K562 (cell line): ENCODE results near the gene KCNK6. TPM values are rescaled to one million over a fixed set of nuclear protein-coding genes. Genes with fewer than 3 reads are reported as not detected.

Experiments
- ATAC-seq: fragments of 200-7000 bp; cut with Tn5 transposase; 3 replicates; pipeline ENCODE4 v1.9.1; 2020; ENCODE audit warnings: moderate library complexity
- BruUV-seq: library from RNA; stranded (reverse); fragments of 400-500 nt; replicated peaks from 2 replicates; lab custom pipeline; 2021; lab: Mats Ljungman, UMichigan
- CTCF ChIA-PET: fragments of 300-600 bp; formaldehyde crosslinking; extraction: SDS; loops from one replicate; lab custom pipeline; 2021; ENCODE audit warnings: low intra/inter-chr PET ratio; lab: Yijun Ruan, JAX
- POLR2A ChIA-PET: fragments of 300-600, 350-650 bp; sonication (Branson Sonifier 250); formaldehyde crosslinking; extraction: SDS; loops from one replicate; lab custom pipeline; 2021; ENCODE audit warnings: antibody characterized with exemption, inconsistent platforms; lab: Yijun Ruan, JAX
- DNase-seq, 4 experiments: peaks; one replicate each; pipeline versions ENCODE4 v3.0.0 to v3.0.0-alpha.2; 2011 to 2018; ENCODE audit warnings: low spot score in 3 of 4, mixed read lengths in 3 of 4; ENCODE audit errors: extremely low read depth in 1 of 4
- FAIRE-seq: peaks from 2 replicates; lab custom pipeline; 2011; peaks lifted over from hg19 to GRCh38; lab: Jason Lieb, UNC
- H2AFZ ChIP-seq: 2 replicates; pipeline ENCODE4 v1.6.0; 2011; ENCODE audit warnings: low read depth, low read length, control low read depth, inconsistent platforms
- H3K27ac ChIP-seq: fragments of 200-600 bp; 3 replicates; pipeline ENCODE4 v1.8.0; 2011; ENCODE audit warnings: low read depth, mild to moderate bottlenecking, control low read depth, inconsistent platforms, low read length, moderate library complexity, mixed read lengths; ENCODE audit errors: extremely low read depth
- H3K27me3 ChIP-seq, 2 experiments: fragments of 300-600 bp in 1 of 2; 2 replicates in 1 of 2; 3 replicates in 1 of 2; pipeline versions ENCODE4 v1.6.0 to v1.8.0; 2011; ENCODE audit warnings: inconsistent platforms in 2 of 2, low read length in 2 of 2, mild to moderate bottlenecking in 1 of 2, mixed read lengths in 1 of 2, moderate library complexity in 1 of 2; ENCODE audit not compliant: control insufficient read depth in 2 of 2, insufficient read depth in 2 of 2
- H3K36me3 ChIP-seq: fragments of 300-600 bp; 3 replicates; pipeline ENCODE4 v1.8.0; 2011; ENCODE audit warnings: mild to moderate bottlenecking, low read length, inconsistent platforms; ENCODE audit not compliant: control insufficient read depth, insufficient read depth
- H3K4me1 ChIP-seq, 2 experiments: fragments of 200-600 bp in 1 of 2; replicated peaks in 1 of 2; 2 replicates in 1 of 2; 3 replicates in 1 of 2; pipeline versions ENCODE4 v1.5.1 to v1.8.0; 2011; ENCODE audit warnings: inconsistent platforms in 2 of 2, low read length in 2 of 2, mild to moderate bottlenecking in 1 of 2, mixed read lengths in 1 of 2, moderate library complexity in 1 of 2; ENCODE audit not compliant: control insufficient read depth in 2 of 2, insufficient read depth in 2 of 2
- H3K4me2 ChIP-seq: 2 replicates; pipeline ENCODE4 v1.6.1; 2011; ENCODE audit warnings: low read length, control low read depth, inconsistent platforms, mixed read lengths; ENCODE audit not compliant: insufficient read depth
- H3K4me3 ChIP-seq: fragments of 200-600 bp; sonication (generic), shearing (Covaris generic); 2 replicates; pipeline ENCODE4 v1.5.1; 2016; ENCODE audit warnings: control low read depth, inconsistent platforms
- H3K79me2 ChIP-seq: fragments of 200-600 bp; 3 replicates; pipeline ENCODE4 v1.8.0; 2011; ENCODE audit warnings: low read length, inconsistent platforms; ENCODE audit not compliant: control insufficient read depth, insufficient read depth
- H3K9ac ChIP-seq, 2 experiments: 2 replicates each; pipeline versions ENCODE4 v1.6.0 to v1.6.1; 2011; ENCODE audit warnings: low read depth in 2 of 2, low read length in 2 of 2, control low read depth in 1 of 2, inconsistent platforms in 1 of 2, mild to moderate bottlenecking in 1 of 2, mixed read lengths in 1 of 2; ENCODE audit not compliant: insufficient read depth in 1 of 2
- H3K9me1 ChIP-seq: one replicate; pipeline ENCODE4 v1.6.0; 2011; ENCODE audit warnings: inconsistent platforms, mild to moderate bottlenecking, low read length, moderate library complexity; ENCODE audit not compliant: control insufficient read depth, insufficient read depth
- H3K9me3 ChIP-seq: replicated peaks from 2 replicates; pipeline ENCODE4 v1.5.1; 2011; ENCODE audit warnings: low read depth, low read length, inconsistent platforms; ENCODE audit not compliant: control insufficient read depth, insufficient read depth
- H4K20me1 ChIP-seq: replicated peaks from 2 replicates; pipeline ENCODE4 v1.6.1; 2011; ENCODE audit warnings: low read length, inconsistent platforms, mixed read lengths; ENCODE audit not compliant: control insufficient read depth, insufficient read depth
- CBFB ChIP-seq: sonication (generic); formaldehyde crosslinking; IDR thresholded peaks from 2 replicates; pipeline ENCODE4 v1.4.0; 2020; ENCODE audit warnings: mild to moderate bottlenecking, missing genetic modification reagents
- CC2D1A ChIP-seq: fragments of 450-650 bp; IDR thresholded peaks from 2 replicates; pipeline ENCODE4 v1.6.1; 2017; ENCODE audit warnings: mild to moderate bottlenecking
- NR4A1 ChIP-seq, 2 experiments: fragments of 250-450 bp in 1 of 2; fragments of 450-650 bp in 1 of 2; sonication (Bioruptor Pico) in 1 of 2; IDR thresholded peaks; 2 replicates each; pipeline versions ENCODE4 v1.4.0 to v1.6.1; 2016 to 2020; ENCODE audit warnings: mild to moderate bottlenecking in 2 of 2, missing compliant biosample characterization in 1 of 2, missing genetic modification characterization in 1 of 2, moderate library complexity in 1 of 2
- PHTF2 ChIP-seq: fragments of 250-450 bp; sonication (Bioruptor Pico); IDR thresholded peaks from 2 replicates; pipeline ENCODE4 v1.5.0; 2021; ENCODE audit warnings: mild to moderate bottlenecking
- RBM25 ChIP-seq: fragments of 200-400 bp; formaldehyde crosslinking; IDR thresholded peaks from 2 replicates; pipeline ENCODE4 v1.6.1; 2018; ENCODE audit warnings: low read length, low read depth, moderate library complexity; ENCODE audit not compliant: severe bottlenecking
- WGBS: fragments of 100-300 bp; shearing (Covaris generic); methylation state at CpG from one replicate; pipeline ENCODE4 v1.1.6; 2016; ENCODE audit warnings: low coverage, mixed read lengths; ENCODE audit not compliant: insufficient coverage; ENCODE audit errors: missing lambda C conversion rate; 5-methylcytosine and 5-hydroxymethylcytosine counted together
- in situ Hi-C: fragments of 300-500 bp; cut with MboI; formaldehyde crosslinking; loops from 4 replicates; pipeline ENCODE4 v1.15.0; 2018; ENCODE audit warnings: inconsistent platforms, mixed read lengths
- intact Hi-C: fragments of 100-400 bp; cut with micrococcal nuclease; formaldehyde crosslinking; loops from 2 replicates; pipeline ENCODE4 v1.14.2; 2022
- polyA plus RNA-seq, 8 experiments: library from polyadenylated mRNA; depleted of rRNA in 4 of 8; stranded (reverse) in 5 of 8; unstranded in 3 of 8; fragments of >200 nt; fragmentation: Nextera tagmentation in 2 of 8; fragmentation: Illumina TruSeq in 1 of 8; extraction: Ambion mirVana in 2 of 8; extraction: Trizol in 1 of 8; gene quantifications; 2 replicates each; pipeline versions ENCODE4 v1.2.1 to v1.2.3, GENCODE V29; 2011 to 2014; ENCODE audit warnings: inconsistent platforms in 1 of 8, missing spikeins in 1 of 8
- total RNA-seq, 7 experiments: library from RNA; depleted of rRNA in 6 of 7; stranded (reverse); fragments of >200 nt in 6 of 7; fragmentation: Illumina TruSeq in 2 of 7; extraction: Trizol in 2 of 7; gene quantifications; 2 replicates each; pipeline versions ENCODE4 v1.2.1 to v1.2.3, GENCODE V29; 2011 to 2021; ENCODE audit warnings: low replicate concordance in 1 of 7
- TF ChIP-seq, protein P1 (sequence below), 2 experiments: IDR thresholded peaks in 1 of 2; conservative IDR thresholded peaks in 1 of 2; 2 replicates each; pipeline ENCODE4 v1.6.1; 2016; ENCODE audit warnings: low read depth in 2 of 2, mild to moderate bottlenecking in 1 of 2, missing compliant biosample characterization in 1 of 2, missing genetic modification characterization in 1 of 2, moderate library complexity in 1 of 2

KCNK6 gene
- total and polyA plus RNA-seq, 9 of the 15 experiments (the other 6 are each of a cell fraction or from before 2014, with no cell fraction given) = 0.05 to 0.42 (median 0.15) TPM

DNA sequence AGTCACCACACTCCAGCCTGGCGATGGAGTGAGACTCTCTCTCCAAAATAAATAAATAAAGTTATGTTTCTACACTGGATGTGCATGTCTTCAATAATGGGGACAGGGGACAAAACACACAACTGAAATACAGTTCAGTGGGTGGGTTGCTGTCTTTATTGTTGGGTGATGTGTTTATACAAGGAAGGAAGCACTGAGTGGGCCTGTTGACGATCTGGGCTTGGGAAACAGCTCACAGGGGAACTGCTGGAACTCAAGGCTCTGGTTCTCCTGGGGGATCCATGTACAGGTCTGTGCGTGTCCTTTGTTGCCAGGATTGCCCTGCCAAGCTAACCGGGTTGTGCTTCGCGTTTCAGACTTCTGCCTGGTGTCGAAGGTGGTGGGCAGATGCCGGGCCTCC, 36.4 kb upstream of the KCNK6 start:
- Histone ChIP-seq H3K27me3 (no peaks in the 10 kb centered on the region), H3K9ac (0 out of 4 replicates have a peak overlapping the region, but pooled peaks of 1 of the 2 experiments have one; percentile 3), H3K4me1 (peaks cover 10 to 11% of the 10 kb centered on the region in 2 experiments; a peak in 4 of 5 replicates), H3K36me3 (no peaks in the 10 kb centered on the region), H3K9me1 (no peaks in the 10 kb centered on the region), H3K79me2 (no peaks in the 10 kb centered on the region), H3K27ac (no peak overlapping the region), H4K20me1 (no peaks in the 10 kb centered on the region), H3K4me3 (no peak overlapping the region), H3K4me2 (no peak overlapping the region), H3K9me3 (no peaks in the 10 kb centered on the region), H2AFZ (0 out of 2 replicates have a peak overlapping the region, but pooled peaks have one; percentile 4)
- in situ Hi-C loops (no loop called here), intact Hi-C loops (no loop called here)
- POLR2A ChIA-PET = interaction anchor here (1.0 to 3.3 kb wide), 3 partner anchors 13 to 18 kb away, joined by 3 to 13 read pairs (median 4); no protein-coding TSS in a partner anchor
- WGBS = 83% methylated on average over 5 of the region's 8 CpGs
- TF ChIP-seq, protein P1, sequence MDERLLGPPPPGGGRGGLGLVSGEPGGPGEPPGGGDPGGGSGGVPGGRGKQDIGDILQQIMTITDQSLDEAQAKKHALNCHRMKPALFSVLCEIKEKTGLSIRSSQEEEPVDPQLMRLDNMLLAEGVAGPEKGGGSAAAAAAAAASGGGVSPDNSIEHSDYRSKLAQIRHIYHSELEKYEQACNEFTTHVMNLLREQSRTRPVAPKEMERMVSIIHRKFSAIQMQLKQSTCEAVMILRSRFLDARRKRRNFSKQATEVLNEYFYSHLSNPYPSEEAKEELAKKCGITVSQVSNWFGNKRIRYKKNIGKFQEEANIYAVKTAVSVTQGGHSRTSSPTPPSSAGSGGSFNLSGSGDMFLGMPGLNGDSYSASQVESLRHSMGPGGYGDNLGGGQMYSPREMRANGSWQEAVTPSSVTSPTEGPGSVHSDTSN (CRISPR knock-in tag; IDR thresholded peaks at IDR 0.05; ENCODE audit: low read depth) = no peak
- TF ChIP-seq, protein P1 (tag; conservative IDR thresholded peaks at IDR 0.05; ENCODE audit: low read depth) = no peak
- TF ChIP-seq CC2D1A (no peak), RBM25 (no peak), NR4A1 (CRISPR knock-in tag; IDR thresholded peaks at IDR 0.05) (no peak), NR4A1 (tag; IDR thresholded peaks at IDR 0.05) (no peak), PHTF2 (no peak), CBFB (no peak)
- DNase-seq (no peak), FAIRE-seq (no peak), ATAC-seq (no peak)
- no TSS peak for BruUV-seq
- CTCF ChIA-PET = no interaction called here
